Caco-2 (cell line): ENCODE data around the gene KMT2C. TPM values are rescaled to one million over a fixed set of nuclear protein-coding genes. Genes with fewer than 3 reads are reported as not detected.
"Not testable (repeated sequence)": the region's sequence is repeated elsewhere in the genome, so short reads cannot be mapped to it uniquely, and the experiment has no call there.

ENCODE experiments used
- BruUV-seq: library from RNA; stranded (reverse); fragments of 400-500 nt; replicated peaks from 2 replicates; lab custom pipeline; 2021; lab: Mats Ljungman, UMichigan
- CTCF ChIA-PET: fragments of 300-600 bp; sonication (Branson Sonifier 250); formaldehyde crosslinking; loops from one replicate; lab custom pipeline; 2022; ENCODE audit warnings: antibody characterized with exemption; lab: Charles Lee
- POLR2A ChIA-PET: fragments of 300-600 bp; sonication (Branson Sonifier 250); formaldehyde crosslinking; loops from one replicate; lab custom pipeline; 2022; ENCODE audit warnings: antibody characterized with exemption; lab: Charles Lee
- DNase-seq, 2 experiments: peaks; one replicate each; pipeline versions ENCODE4 v3.0.0 to v3.0.0-alpha.2; 2020 to 2022
- H3K27me3 ChIP-seq: replicated peaks from 2 replicates; pipeline ENCODE4 v1.6.0; 2011; ENCODE audit warnings: low read length; ENCODE audit not compliant: control insufficient read depth, insufficient read depth
- H3K36me3 ChIP-seq: 2 replicates; pipeline ENCODE4 v1.5.1; 2011; ENCODE audit warnings: low read length; ENCODE audit not compliant: control insufficient read depth, insufficient read depth
- H3K4me1 ChIP-seq: fragments of 250-450 bp; sonication (Bioruptor Pico); 2 replicates; pipeline ENCODE4 v1.5.1; 2020; ENCODE audit warnings: mild to moderate bottlenecking
- H3K4me3 ChIP-seq: 2 replicates; pipeline ENCODE4 v1.5.1; 2011; ENCODE audit warnings: low read depth, mild to moderate bottlenecking, control low read depth, low read length
- H3K9me3 ChIP-seq: fragments of 250-450 bp; sonication (Bioruptor Pico); 2 replicates; pipeline ENCODE4 v1.5.1; 2020; ENCODE audit warnings: mild to moderate bottlenecking, moderate library complexity
- H3K27ac Mint-ChIP-seq: one replicate; pipeline ENCODE4 v1.8.0; 2022; ENCODE audit warnings: mixed read lengths; ENCODE audit not compliant: unreplicated experiment
- H3K27me3 Mint-ChIP-seq: one replicate; pipeline ENCODE4 v1.8.0; 2022; ENCODE audit warnings: mixed read lengths; ENCODE audit not compliant: insufficient read depth, unreplicated experiment
- H3K36me3 Mint-ChIP-seq: one replicate; pipeline ENCODE4 v1.8.0; 2022; ENCODE audit warnings: mild to moderate bottlenecking, mixed read lengths; ENCODE audit not compliant: insufficient read depth, unreplicated experiment
- H3K4me1 Mint-ChIP-seq: one replicate; pipeline ENCODE4 v1.8.0; 2022; ENCODE audit warnings: low read depth, mixed read lengths; ENCODE audit not compliant: unreplicated experiment
- H3K4me3 Mint-ChIP-seq: one replicate; pipeline ENCODE4 v1.8.0; 2022; ENCODE audit warnings: mild to moderate bottlenecking, moderate library complexity, mixed read lengths; ENCODE audit not compliant: unreplicated experiment
- H3K9me3 Mint-ChIP-seq: one replicate; pipeline ENCODE4 v1.8.0; 2022; ENCODE audit warnings: mixed read lengths; ENCODE audit not compliant: unreplicated experiment
- intact Hi-C: fragments of 100-400 bp; cut with micrococcal nuclease; formaldehyde crosslinking; loops from one replicate; pipeline ENCODE4 v1.10.0; 2022; ENCODE audit not compliant: unreplicated experiment
- total RNA-seq: library from RNA; stranded (reverse); gene quantifications from 2 replicates; pipeline ENCODE4 v1.2.3, GENCODE V29; 2022

Gene KMT2C
- total RNA-seq, 1 experiment from 2014 or later, result 59.5 TPM

- intact Hi-C loops, POLR2A ChIA-PET, H3K36me3 ChIP-seq, H3K27me3 ChIP-seq, BruUV-seq, H3K4me3 ChIP-seq, DNase-seq, H3K4me1 Mint-ChIP-seq, H3K27ac Mint-ChIP-seq, H3K9me3 Mint-ChIP-seq, CTCF ChIA-PET, H3K9me3 ChIP-seq, H3K4me3 Mint-ChIP-seq, H3K4me1 ChIP-seq, H3K27me3 Mint-ChIP-seq: not testable (repeated sequence)
- H3K36me3 Mint-ChIP-seq, result peaks cover 16% of the 10 kb centered on the region
Measured at GRCh38 chr7:152277687-152278086, 158.1 kb downstream of the KMT2C start.

- BruUV-seq, intact Hi-C loops, H3K36me3 ChIP-seq, H3K4me3 ChIP-seq, POLR2A ChIA-PET, H3K27me3 ChIP-seq, H3K36me3 Mint-ChIP-seq, H3K9me3 Mint-ChIP-seq, H3K4me1 Mint-ChIP-seq, DNase-seq, CTCF ChIA-PET, H3K4me1 ChIP-seq, H3K27ac Mint-ChIP-seq, H3K9me3 ChIP-seq, H3K4me3 Mint-ChIP-seq, H3K27me3 Mint-ChIP-seq: not testable (repeated sequence)
Measured at GRCh38 chr7:152270427-152270826, 165.4 kb downstream of the KMT2C start.

- H3K36me3 Mint-ChIP-seq, result peaks cover 21% of the 10 kb centered on the region
- BruUV-seq, H3K27ac Mint-ChIP-seq: not testable (repeated sequence)
Measured at GRCh38 chr7:152266859-152267258, 168.9 kb downstream of the KMT2C start.

DNA sequence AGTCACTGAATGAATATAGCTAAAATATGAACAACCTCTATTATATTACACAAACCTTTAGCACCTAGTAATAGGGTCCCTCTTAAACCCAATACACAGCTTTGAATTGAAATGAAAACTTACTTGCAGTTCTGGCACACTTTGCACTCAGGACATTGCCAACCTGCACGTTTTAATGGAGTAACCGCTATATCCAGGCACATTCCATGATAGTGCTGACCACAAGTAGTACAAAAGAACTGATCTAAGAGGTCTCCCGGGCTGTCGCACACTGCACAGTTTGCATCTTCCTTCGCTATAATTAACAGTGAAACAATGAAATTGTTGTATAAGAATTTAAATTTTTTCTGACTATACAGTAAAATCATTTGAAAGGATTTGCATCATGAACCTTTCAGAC, 170.9 kb downstream of the KMT2C start:
- H3K27ac Mint-ChIP-seq, POLR2A ChIA-PET, intact Hi-C loops, H3K9me3 Mint-ChIP-seq, CTCF ChIA-PET, H3K9me3 ChIP-seq, BruUV-seq, H3K4me3 ChIP-seq, H3K4me3 Mint-ChIP-seq, H3K27me3 Mint-ChIP-seq, H3K4me1 ChIP-seq, DNase-seq, H3K36me3 ChIP-seq, H3K27me3 ChIP-seq: not testable (repeated sequence)
- Mint-ChIP-seq H3K4me1 (peaks cover 10% of the 10 kb centered on the region), H3K36me3 (peaks cover 21% of the 10 kb centered on the region)

More at GRCh38 chr7:152266859-152267258, 168.9 kb downstream of the KMT2C start:
- DNase-seq, H3K27me3 Mint-ChIP-seq, H3K27me3 ChIP-seq, H3K4me3 Mint-ChIP-seq, H3K4me1 ChIP-seq, H3K4me3 ChIP-seq, H3K36me3 ChIP-seq, POLR2A ChIA-PET, CTCF ChIA-PET, H3K9me3 Mint-ChIP-seq, intact Hi-C loops, H3K4me1 Mint-ChIP-seq, H3K9me3 ChIP-seq: not testable (repeated sequence)

DNA sequence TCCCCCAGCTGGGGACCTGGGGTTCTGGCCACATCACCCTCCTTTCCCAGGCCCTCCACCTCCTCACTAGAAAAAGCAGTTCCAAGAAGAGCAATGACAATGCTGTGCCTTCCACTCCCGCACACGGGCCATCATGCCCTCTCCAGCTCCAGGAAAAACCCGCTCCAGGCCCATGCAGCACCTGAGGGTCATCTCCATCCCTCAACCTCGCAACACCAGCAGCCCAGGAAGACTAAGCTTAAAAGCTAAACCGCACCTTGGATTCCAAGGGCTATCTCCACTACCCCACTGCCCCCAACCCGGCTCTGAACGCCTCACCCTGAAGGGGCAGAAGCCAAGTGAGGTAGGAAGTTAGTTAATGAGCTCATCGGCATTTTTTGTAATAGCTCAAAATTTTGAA, 173.7 kb downstream of the KMT2C start:
- H3K36me3 Mint-ChIP-seq, result peaks cover 22% of the 10 kb centered on the region
- H3K4me3 ChIP-seq, H3K27ac Mint-ChIP-seq, H3K4me3 Mint-ChIP-seq, CTCF ChIA-PET, H3K27me3 Mint-ChIP-seq, DNase-seq, H3K4me1 ChIP-seq, intact Hi-C loops, POLR2A ChIA-PET, H3K36me3 ChIP-seq, H3K27me3 ChIP-seq, BruUV-seq, H3K9me3 Mint-ChIP-seq, H3K9me3 ChIP-seq: not testable (repeated sequence)
- H3K4me1 Mint-ChIP-seq, result peaks cover 16% of the 10 kb centered on the region

DNA sequence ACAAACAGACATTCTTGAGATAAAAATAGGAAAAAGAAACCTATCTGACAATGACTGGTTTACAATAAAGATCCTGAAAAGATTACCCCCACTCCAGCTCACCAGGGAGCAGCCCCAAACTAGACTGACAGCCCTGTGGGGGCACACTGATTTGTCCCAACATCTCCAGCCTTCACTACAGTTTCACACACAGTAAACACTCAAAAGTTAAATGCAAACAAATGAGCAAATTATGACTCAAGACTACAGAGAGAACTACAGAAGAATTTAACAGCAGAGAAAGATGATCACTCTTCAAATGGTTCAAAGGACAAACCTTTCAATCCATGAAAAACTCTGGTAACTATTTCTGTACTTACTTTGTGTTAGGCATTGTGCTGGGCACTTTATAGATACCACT, 176.2 kb downstream of the KMT2C start:
- DNase-seq, H3K9me3 ChIP-seq, intact Hi-C loops, BruUV-seq, H3K9me3 Mint-ChIP-seq, H3K4me1 ChIP-seq, POLR2A ChIA-PET, H3K36me3 ChIP-seq, H3K27me3 Mint-ChIP-seq, H3K4me3 ChIP-seq, H3K27ac Mint-ChIP-seq, H3K27me3 ChIP-seq, H3K4me3 Mint-ChIP-seq, CTCF ChIA-PET: not testable (repeated sequence)
- Mint-ChIP-seq H3K36me3 (peaks cover 28% of the 10 kb centered on the region), H3K4me1 (peaks cover 16% of the 10 kb centered on the region)

- H3K27me3 Mint-ChIP-seq, H3K4me3 ChIP-seq, POLR2A ChIA-PET, DNase-seq, H3K27me3 ChIP-seq, H3K36me3 ChIP-seq, H3K4me1 Mint-ChIP-seq, CTCF ChIA-PET, H3K4me1 ChIP-seq, H3K9me3 ChIP-seq, H3K27ac Mint-ChIP-seq, H3K4me3 Mint-ChIP-seq, H3K9me3 Mint-ChIP-seq: not testable (repeated sequence)
- BruUV-seq, result TSS peak; percentile 25
- intact Hi-C loops, result loop anchor here (10.0 kb wide), 1 partner anchor 217 kb away; no protein-coding TSS in a partner anchor
- H3K36me3 Mint-ChIP-seq, result peaks cover 16% of the 10 kb centered on the region
Measured at GRCh38 chr7:152247851-152248250, 188.0 kb downstream of the KMT2C start.
